HG03354 (cell line): ENCODE measurements around the gene FGGY.
"Not testable (repeated sequence)": the region's sequence is repeated elsewhere in the genome, so short reads cannot be mapped to it uniquely, and the experiment has no call there.

Source experiments
- ATAC-seq: cut with Tn5 transposase; IDR thresholded peaks from one replicate; pipeline ENCODE4 v1.9.1; 2021; ENCODE audit warnings: mild to moderate bottlenecking; ENCODE audit not compliant: unreplicated experiment, poor library complexity, severe bottlenecking

The FGGY gene

DNA sequence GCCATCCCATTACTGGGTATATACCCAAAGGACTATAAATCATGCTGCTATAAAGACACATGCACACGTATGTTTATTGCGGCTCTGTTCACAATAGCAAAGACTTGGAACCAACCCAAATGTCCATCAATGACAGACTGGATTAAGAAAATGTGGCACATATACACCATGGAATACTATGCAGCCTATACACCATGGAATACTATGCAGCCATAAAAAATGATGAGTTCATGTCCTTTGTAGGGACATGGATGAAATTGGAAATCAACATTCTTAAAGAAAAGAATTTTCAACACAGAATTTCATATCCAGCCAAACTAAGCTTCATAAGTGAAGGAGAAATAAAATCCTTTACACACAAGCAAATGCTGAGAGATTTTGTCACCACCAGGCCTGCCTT is 166.0 kb downstream of the FGGY start:
- ATAC-seq: not testable (repeated sequence)

DNA sequence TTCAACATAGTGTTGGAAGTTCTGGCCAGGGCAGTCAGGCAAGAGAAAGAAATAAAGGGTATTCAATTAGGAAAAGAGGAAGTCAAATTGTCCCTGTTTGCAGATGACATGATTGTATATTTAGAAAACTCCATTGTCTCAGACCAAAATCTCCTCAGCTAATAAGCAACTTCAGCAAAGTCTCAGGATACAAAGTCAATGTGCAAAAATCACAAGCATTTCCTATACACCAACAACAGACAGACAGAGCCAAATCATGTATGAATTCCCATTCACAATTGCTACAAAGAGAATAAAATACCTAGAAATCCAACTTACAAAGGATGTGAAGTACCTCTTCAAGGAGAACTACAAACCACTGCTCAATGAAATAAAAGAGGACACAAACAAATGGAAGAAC is 168.6 kb downstream of the FGGY start:
- not testable (repeated sequence) for ATAC-seq

DNA sequence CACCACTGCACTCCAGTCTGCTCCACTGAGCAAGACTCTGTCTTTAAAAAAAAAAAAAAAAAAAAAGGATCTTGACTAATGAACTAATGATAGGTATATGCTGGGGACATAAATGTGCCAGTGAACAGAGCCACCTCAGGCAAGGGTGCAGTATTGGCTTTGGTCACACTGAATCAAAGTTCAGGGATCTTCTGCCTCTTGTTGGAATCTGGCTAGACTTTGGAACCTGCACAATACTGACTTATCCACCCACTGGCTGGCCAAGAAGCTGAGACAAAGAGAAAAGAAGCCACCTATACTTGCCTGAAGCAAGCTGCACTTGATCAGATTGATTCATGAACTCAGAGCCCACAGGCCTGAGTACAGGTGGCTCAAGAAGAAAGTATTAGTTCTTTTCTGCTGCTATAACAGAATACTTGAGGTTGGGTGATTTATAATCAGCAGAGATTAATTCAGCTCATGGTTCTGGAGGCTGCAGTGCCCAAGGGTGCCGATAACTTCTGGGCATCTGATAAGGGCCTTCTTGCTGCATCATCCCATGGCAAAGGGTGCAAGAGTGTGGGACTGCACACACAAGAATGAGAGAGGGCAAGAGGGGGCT is 172.0 kb downstream of the FGGY start:
- ATAC-seq: no peak

DNA sequence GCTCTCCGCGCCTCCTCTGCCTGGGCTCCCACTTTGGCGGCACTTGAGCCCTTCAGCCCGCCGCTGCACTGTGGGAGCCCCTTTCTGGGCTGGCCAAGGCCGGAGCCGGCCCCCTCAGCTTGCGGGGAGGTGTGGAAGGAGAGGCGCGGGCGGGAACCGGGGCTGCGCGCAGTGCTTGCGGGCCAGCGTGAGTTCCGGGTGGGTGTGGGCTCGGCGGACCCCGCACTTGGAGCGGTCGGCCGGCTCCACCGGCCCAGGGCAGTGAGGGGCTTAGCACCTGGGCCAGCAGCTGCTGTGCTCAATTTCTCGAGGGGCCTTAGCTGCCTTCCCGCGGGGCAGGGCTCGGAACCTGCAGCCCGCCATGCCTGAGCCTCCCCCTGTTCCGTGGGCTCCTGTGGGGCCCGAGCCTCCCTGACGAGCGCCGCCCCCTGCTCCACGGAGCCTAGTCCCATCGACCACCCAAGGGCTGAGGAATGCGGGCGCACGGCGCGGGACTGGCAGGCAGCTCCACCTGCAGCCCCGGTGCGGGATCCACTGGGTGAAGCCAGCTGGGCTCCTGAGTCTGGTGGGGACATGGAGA is 175.2 kb downstream of the FGGY start:
- not testable (repeated sequence) for ATAC-seq

DNA sequence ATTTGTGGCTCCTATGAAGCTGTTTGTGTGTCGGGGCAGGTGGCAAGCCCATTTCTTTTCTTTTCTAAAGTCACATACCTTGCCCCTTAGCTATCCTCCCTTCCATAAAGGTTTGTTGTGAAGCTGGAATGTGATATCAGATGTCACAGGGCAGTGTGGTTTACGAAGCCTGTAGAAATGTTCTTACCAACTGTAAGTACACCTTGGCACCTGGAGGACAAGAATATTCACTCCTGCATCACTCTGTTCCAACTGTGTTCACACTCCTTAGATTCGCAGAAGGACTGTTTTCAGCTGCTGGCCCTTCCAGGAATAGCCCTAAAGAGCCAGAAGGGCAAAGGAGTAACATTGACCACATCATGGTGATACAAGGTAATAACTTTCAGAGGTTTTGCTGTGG is 176.9 kb downstream of the FGGY start:
- ATAC-seq: no peak

DNA sequence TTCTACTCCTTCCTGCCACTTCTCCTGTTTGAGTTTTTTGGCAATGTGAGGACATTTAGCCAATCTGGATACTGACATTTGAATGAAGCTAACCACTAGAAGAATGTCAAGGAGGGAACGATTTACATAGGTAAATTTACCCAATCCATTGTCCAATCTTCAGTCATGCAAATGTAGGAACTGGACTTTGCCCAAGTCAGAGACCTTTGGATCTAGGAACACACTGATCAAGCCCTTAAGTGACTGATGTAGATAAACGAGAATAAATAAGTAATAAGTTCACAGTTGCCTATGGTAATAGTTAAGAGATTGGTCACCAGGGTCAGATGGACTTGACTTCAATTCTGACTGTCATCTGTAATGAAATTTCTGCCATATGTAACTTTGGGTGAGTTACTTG is 177.6 kb downstream of the FGGY start:
- no peak for ATAC-seq

DNA sequence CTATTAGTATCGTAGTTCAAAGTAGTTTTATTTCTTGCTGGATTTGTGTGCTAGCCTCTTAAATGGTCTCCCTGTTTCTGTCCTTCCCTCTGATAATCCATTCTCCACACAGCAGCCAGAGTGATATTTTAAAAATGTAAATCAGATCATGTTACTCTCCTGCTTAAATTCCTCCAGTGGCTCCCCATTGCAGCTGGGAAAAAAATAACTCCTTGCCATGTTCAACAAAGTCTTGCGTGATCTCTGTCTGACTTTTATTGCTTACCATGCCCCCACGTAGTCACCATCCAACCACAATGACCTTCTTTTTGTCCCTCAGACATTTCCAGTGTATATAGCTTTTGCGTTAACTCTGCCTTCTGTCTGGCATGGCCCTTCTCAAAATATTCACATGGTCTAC is 178.8 kb downstream of the FGGY start:
- no peak for ATAC-seq

DNA sequence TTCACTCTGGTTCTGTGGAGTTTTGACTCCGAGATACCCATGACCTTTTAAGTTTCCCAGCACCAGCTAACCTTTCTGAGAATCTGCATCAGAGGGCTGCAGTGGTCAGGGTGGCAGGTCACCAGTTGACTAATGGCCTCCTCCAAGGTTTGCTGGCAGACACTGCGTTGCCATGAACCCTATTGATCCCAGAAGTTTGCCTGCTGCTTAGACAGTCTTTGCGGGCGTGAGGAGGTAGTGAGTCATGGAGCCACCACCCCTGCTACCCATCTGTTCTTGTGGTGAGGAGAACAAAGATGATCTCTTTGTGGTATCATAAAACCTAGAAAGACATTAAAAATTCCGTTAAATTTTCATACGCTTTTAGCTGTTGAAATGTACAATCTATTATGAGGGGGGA is 180.4 kb downstream of the FGGY start:
- ATAC-seq: no peak

DNA sequence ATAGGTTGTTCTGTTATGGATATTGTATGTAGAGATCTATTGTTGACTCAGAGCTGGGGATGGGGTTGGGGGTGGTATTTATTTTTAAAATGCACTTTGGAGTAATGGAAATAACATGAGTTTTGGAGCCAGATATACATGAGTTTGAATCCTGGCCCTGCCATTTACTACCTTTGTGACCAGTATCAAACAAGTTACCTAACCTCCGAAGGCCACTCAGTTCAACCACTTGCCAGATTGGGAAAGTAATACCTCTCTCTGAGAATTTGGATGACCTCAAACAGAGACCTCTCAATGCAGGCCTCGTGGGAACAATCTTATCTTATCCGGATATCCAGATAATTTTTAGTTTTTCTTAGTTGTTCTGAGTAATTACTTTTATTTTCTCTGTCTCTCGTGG is 181.0 kb downstream of the FGGY start:
- ATAC-seq: no peak

DNA sequence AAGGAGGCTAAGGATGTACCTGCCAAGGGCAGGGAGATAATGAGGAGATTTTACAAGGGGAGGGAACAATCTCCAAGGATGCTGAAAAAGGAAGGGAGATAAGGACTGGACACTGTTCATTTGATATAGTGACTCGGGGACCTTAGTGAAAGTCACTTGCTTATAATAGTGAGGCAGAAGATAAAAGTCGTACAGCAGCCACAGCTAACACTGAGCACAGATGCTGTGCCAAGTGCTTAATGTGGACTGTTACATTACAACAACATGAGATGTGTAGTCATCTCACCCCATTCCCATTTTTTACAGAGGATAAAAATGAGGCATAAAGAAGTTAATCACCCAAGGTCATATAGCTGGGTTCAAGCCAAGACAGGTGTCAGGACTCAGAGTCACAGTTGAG is 181.9 kb downstream of the FGGY start:
- no peak for ATAC-seq

DNA sequence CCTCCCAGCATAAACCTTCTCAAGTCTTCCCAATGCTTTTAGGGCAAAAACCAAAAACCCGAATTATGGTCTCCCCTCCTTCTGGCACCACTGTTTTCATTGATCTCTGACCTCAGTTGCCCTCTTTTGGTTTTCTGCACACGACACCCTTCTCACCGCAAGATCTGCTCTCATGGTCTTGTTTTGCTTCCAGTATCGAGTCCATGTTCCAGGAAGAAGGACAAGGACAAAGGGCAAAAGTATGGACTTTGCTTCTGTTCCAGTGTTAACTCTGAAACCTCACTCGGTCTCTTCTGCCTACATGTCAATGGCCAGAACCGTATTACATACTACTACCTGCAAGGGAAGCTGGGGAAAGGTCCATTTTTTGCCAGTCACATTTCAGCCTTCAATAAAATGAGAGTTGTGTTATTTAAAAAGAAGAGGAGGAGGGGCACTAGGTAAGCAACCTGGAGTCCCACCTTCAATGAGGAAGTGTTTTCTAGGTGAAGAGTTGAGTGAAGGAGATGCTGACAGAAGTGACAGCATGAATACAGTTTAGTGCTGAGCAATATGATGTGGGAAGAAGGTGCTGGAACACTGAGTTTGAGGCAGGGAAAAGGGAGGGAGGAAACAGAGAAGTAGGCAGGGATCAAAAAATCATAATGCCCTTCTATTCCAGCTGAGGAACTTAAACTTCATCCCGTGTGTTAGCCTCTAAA is 183.4 kb downstream of the FGGY start:
- no peak for ATAC-seq

DNA sequence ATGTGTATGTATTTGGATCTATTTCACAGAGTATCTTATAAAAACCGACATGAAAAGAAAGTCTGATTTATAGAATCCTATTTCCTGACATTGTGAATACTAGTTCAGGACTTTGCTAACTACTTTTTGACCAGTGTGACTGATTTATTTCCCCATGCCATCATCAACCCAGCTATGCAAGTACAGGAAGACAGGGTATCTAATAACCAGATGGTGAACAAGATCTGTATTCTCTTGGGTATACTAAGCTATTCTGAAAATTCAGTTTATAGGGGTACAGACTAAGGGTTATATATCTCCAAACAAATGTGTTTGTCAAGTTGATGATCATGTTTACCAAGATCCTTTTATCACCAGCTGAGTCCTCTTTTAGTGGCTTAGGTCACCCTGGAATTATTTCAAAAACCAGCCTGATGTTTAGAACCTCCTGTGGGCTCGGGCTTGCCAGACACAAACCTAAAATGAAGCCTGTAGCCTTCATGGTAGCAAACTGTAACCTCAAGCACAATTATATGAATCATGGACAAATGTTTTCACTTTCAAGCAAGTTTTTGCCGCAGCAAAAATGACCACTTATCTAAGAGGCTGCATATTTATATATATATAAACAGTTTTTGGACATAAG is 185.1 kb downstream of the FGGY start:
- no peak for ATAC-seq

DNA sequence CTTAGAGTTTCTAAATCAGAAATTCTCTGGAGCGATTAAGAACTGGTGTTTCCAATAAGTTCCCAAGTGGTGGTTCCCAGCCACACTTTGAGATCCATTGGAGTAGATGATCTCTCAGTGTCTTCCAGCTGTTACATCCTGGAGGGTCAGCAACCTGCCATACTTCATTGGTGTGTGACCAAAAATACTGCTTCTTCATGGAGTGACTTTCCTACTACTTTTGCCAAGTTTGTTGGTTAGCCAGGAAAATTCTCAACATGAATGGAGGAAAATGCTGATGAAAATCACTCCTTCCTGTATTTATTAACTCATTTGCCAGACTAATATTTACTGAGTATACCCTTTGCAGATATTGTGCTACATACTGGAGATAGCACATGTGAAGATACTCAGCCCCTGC is 186.1 kb downstream of the FGGY start:
- no peak for ATAC-seq

DNA sequence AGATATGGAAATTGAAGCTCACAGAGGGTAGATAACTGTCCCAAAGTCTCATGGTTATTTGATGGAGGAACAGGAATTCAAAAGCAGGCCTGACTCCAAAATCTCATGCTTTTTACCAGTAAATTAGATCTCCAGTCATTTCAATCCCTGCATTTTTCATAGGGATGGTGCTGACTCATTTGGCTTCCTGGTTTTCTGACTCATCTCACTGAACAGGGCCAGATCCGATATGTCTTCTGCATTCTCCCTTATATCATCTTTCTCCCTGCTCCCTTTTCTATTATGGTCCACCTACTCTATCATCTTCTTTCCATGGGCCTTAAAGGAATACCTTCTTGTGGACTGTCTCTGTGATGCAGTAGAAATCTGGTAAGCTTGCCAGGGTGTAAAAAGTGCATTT is 187.2 kb downstream of the FGGY start:
- ATAC-seq: no peak

DNA sequence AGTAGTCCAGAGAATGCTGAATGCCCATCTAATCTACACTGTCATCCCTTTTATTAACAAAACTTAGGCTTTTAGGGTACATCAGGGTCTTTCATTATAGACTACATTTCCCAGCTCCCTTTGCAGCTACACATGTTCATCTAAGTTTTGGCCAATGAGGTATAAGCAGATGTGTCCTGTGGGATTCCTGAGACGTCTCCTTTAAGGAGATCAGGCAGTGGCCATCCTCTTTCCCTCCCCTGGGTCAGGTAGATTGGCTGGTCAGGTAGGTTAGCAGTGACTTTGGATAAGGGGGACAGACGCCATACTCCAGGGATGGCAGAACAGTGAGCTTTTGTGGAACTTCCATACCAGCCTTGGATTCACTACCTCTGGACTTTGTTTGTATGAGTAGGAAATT is 188.3 kb downstream of the FGGY start:
- no peak for ATAC-seq

DNA sequence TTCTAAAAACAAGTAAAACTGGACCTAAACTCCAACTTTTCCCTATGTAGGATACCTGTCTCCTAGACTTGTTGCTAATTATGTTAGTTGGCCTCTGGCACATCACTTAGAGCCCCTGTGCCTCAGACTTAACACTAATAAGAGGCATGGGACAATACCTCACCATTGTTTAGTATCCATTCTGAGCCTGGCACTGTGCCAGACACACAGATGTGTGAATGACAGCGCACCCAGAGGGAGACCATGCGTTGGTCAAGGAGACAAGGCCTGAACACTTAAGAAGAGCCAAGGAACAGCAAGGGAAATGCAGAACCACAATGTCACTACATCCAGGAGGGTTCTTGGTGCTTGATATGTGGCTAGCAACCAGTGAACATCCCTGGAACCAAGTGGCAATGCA is 189.1 kb downstream of the FGGY start:
- no peak for ATAC-seq

DNA sequence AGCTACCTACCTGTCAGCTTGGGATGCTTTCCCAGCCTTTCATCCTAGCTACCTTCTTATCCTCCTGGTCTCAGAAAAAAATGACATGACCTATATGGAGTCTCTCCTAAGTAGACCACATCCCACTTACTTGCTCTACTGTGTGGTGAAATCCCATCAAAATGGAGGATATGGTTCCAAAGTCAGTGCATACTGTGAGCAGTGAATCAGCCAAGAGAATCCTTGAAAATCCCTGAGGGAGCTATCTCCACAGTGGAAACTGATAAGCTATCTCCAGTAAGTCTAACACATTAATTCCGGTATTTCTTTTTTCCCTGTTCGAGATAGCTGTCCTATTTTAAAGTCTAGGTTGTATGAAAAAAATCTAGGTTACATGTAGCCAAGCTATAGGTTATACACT is 189.7 kb downstream of the FGGY start:
- no peak for ATAC-seq

DNA sequence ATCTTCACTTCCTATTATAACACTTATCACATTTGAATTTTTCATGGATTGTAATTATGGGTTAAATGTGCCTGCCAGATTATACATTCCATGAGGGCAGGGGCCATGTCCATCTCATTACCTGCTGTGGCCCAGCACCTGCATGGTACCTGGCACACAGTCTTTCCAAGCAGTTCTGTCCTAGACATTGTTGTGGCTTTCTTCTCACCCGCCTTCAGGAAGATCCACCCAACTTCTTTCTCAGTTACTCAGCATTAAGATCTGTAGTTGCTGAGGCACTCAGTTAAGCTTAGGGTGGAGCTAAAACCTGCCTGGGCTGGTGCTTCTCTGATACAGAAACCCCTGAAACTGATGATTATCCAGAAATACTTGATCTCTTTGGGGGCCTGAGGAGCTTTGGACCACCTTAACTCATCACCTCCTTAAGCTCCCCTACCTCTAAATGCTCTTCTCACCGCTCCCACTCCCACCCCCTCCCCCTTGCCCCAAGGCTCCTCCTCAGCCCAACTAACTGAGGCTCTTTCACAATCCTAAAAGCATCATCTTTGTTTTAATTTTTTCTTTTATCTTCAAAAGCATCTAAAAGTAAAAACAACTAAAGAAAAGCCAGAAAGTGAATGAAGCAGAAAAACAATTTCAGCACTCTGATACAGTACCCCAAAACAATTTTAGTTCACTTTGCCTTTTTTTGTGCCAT is 190.6 kb downstream of the FGGY start:
- no peak for ATAC-seq

DNA sequence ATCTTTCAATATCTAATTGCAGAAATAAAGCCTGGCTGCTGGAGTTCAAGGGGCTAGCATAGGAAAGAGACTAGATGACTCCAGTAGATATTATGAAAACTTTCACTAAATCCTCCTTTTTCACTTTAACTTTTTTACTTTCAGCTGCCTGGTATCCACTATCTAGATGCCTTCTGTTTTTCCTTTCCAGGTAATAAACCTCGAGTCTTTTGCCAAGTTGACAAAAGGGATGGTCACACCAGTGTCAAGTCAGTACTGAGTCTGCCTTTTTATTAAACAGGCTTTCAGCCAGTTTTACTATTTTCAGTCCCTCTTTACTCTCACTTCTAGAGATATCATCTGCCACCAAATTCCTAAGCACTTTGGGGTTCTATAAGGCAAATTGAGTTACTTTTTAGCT is 195.6 kb downstream of the FGGY start:
- ATAC-seq: no peak

DNA sequence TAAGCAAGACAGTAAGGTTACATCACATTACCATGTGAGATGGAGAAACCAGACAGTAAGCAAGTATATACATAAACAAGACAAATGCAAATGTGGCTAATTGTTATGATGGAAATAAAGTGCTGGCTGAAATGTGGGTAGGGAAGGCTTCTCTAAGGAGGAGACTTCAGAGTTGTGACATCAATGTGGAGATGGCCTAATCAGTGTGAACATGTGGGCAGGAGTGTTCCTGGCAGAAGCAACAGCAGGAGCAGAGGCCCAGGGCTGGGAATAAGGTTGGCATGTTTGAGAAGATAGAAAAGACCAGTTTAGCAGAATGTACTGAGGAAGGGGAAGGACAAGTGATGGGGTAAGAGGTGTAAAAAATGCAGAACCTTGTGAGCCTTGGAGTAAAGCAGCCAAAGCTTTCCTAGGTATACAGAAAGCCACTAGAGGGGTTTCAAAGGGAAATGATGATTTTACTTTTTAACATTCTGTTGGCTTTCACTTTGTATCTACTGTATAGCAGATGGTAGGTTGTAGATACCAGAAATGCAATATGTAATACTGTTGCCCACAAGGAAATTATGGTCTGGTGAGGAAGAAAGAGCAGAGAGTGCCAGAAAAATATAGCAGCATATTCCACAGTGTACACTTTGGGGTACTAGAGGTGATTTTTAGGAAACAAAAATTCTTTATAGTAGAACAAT is 197.4 kb downstream of the FGGY start:
- ATAC-seq: no peak
